H9 (cell line): ENCODE data around the gene RSPRY1. TPM values are rescaled to one million over a fixed set of nuclear protein-coding genes. Genes with fewer than 3 reads are reported as not detected.
A peak's percentile ranks its signal among the peaks of the same experiment; 100 is the strongest.

ENCODE experiments used
- DNase-seq: peaks from one replicate; pipeline ENCODE4 v3.0.0-alpha.2; 2017
- H2AFZ ChIP-seq: one replicate; pipeline ENCODE4 v1.6.1; 2013; ENCODE audit warnings: mild to moderate bottlenecking, low read length, control low read depth, moderate library complexity
- H2AK5ac ChIP-seq: 2 replicates; pipeline ENCODE4 v1.6.1; 2013; ENCODE audit warnings: low read length, control low read depth, mixed read lengths; ENCODE audit not compliant: insufficient read length
- H2BK120ac ChIP-seq: one replicate; pipeline ENCODE4 v1.6.1; 2013; ENCODE audit warnings: low read depth, mild to moderate bottlenecking, low read length, control low read depth, inconsistent platforms; ENCODE audit not compliant: poor library complexity, severe bottlenecking
- H2BK12ac ChIP-seq: 2 replicates; pipeline ENCODE4 v1.6.1; 2013; ENCODE audit warnings: low read length, control low read depth, mixed read lengths, low read depth; ENCODE audit not compliant: insufficient read length
- H2BK15ac ChIP-seq: 2 replicates; pipeline ENCODE4 v1.6.1; 2013; ENCODE audit warnings: low read depth, low read length, control low read depth
- H2BK20ac ChIP-seq: one replicate; pipeline ENCODE4 v1.6.1; 2013; ENCODE audit warnings: low read depth, mild to moderate bottlenecking, low read length, control low read depth, inconsistent platforms; ENCODE audit not compliant: poor library complexity, severe bottlenecking
- H2BK5ac ChIP-seq: 2 replicates; pipeline ENCODE4 v1.6.1; 2013; ENCODE audit warnings: low read length, control low read depth, mixed read lengths; ENCODE audit not compliant: insufficient read length
- H3K14ac ChIP-seq: 2 replicates; pipeline ENCODE4 v1.6.1; 2013; ENCODE audit warnings: low read length, control low read depth; ENCODE audit not compliant: insufficient read depth
- H3K18ac ChIP-seq: 2 replicates; pipeline ENCODE4 v1.6.1; 2013; ENCODE audit warnings: low read depth, mild to moderate bottlenecking, mixed read lengths, low read length, control low read depth; ENCODE audit not compliant: insufficient read length
- H3K23ac ChIP-seq: 2 replicates; pipeline ENCODE4 v1.6.1; 2013; ENCODE audit warnings: low read length, control low read depth, mixed read lengths, low read depth; ENCODE audit not compliant: insufficient read length
- H3K23me2 ChIP-seq: 2 replicates; pipeline ENCODE4 v1.6.1; 2013; ENCODE audit warnings: low read depth, mild to moderate bottlenecking, mixed read lengths, low read length, control low read depth; ENCODE audit not compliant: insufficient read length, poor library complexity, severe bottlenecking
- H3K27ac ChIP-seq: 2 replicates; pipeline ENCODE4 v1.5.1; 2013; ENCODE audit warnings: low read length, control low read depth, mixed read lengths, low read depth; ENCODE audit not compliant: insufficient read length
- H3K27me3 ChIP-seq: 2 replicates; pipeline ENCODE4 v1.6.1; 2013; ENCODE audit warnings: low read length, control low read depth, inconsistent platforms; ENCODE audit not compliant: insufficient read depth
- H3K4ac ChIP-seq: 2 replicates; pipeline ENCODE4 v1.6.1; 2013; ENCODE audit warnings: low read depth, mild to moderate bottlenecking, control low read depth, inconsistent platforms, low read length, moderate library complexity
- H3K4me1 ChIP-seq: 2 replicates; pipeline ENCODE4 v1.6.1; 2013; ENCODE audit warnings: low read length, control low read depth, inconsistent platforms; ENCODE audit not compliant: insufficient read depth
- H3K4me2 ChIP-seq: 2 replicates; pipeline ENCODE4 v1.6.1; 2013; ENCODE audit warnings: low read length, control low read depth, mixed read lengths; ENCODE audit not compliant: insufficient read length, insufficient read depth
- H3K56ac ChIP-seq: 2 replicates; pipeline ENCODE4 v1.6.1; 2013; ENCODE audit warnings: low read depth, mild to moderate bottlenecking, mixed read lengths, low read length, control low read depth; ENCODE audit not compliant: insufficient read length
- H3K79me1 ChIP-seq: 2 replicates; pipeline ENCODE4 v1.6.1; 2013; ENCODE audit warnings: low read depth, mild to moderate bottlenecking, moderate library complexity, low read length, control low read depth, inconsistent platforms; ENCODE audit not compliant: insufficient read depth, poor library complexity, severe bottlenecking
- H3K79me2 ChIP-seq: 2 replicates; pipeline ENCODE4 v1.6.1; 2013; ENCODE audit warnings: low read length, control low read depth, inconsistent platforms; ENCODE audit not compliant: insufficient read depth
- H3K9ac ChIP-seq: 2 replicates; pipeline ENCODE4 v1.6.1; 2013; ENCODE audit warnings: low read length, control low read depth, mixed read lengths; ENCODE audit not compliant: insufficient read length; ENCODE audit errors: extremely low read depth
- H3K9me3 ChIP-seq: one replicate; pipeline ENCODE4 v1.6.1; 2013; ENCODE audit warnings: low read depth, low read length, inconsistent platforms; ENCODE audit not compliant: control insufficient read depth
- H3T11ph ChIP-seq: one replicate; pipeline ENCODE4 v1.6.1; 2013; ENCODE audit warnings: mild to moderate bottlenecking, low read length, control low read depth, inconsistent platforms
- H4K20me1 ChIP-seq: one replicate; pipeline ENCODE4 v1.6.1; 2013; ENCODE audit not compliant: control insufficient read depth, insufficient read length, insufficient read depth
- H4K5ac ChIP-seq: 2 replicates; pipeline ENCODE4 v1.6.1; 2013; ENCODE audit warnings: low read depth, mild to moderate bottlenecking, mixed read lengths, low read length, control low read depth; ENCODE audit not compliant: insufficient read length
- H4K8ac ChIP-seq: replicated peaks from 2 replicates; pipeline ENCODE4 v1.6.1; 2013; ENCODE audit warnings: low read length, control low read depth, mixed read lengths, low read depth; ENCODE audit not compliant: insufficient read length
- H4K91ac ChIP-seq: 2 replicates; pipeline ENCODE4 v1.6.1; 2013; ENCODE audit warnings: low read depth, mild to moderate bottlenecking, moderate library complexity, mixed read lengths, low read length, control low read depth; ENCODE audit not compliant: insufficient read length
- H3K27ac Mint-ChIP-seq, 3 experiments: 2 replicates in 2 of 3; 3 replicates in 1 of 3; pipeline ENCODE4 v1.8.0; 2020 to 2021; ENCODE audit warnings: mixed read lengths in 3 of 3, mild to moderate bottlenecking in 1 of 3, moderate library complexity in 1 of 3
- H3K27me3 Mint-ChIP-seq: 2 replicates; pipeline ENCODE4 v1.8.0; 2021; ENCODE audit warnings: low read depth, mild to moderate bottlenecking, moderate library complexity, mixed read lengths
- H3K36me3 Mint-ChIP-seq, 3 experiments: 2 replicates in 2 of 3; 3 replicates in 1 of 3; pipeline ENCODE4 v1.8.0; 2020 to 2021; ENCODE audit warnings: low read depth in 3 of 3, mixed read lengths in 3 of 3; ENCODE audit not compliant: insufficient read depth in 1 of 3
- H3K4me1 Mint-ChIP-seq, 2 experiments: 2 replicates each; pipeline ENCODE4 v1.8.0; 2020; ENCODE audit warnings: mixed read lengths in 2 of 2
- H3K4me3 Mint-ChIP-seq, 2 experiments: 2 replicates in 1 of 2; 3 replicates in 1 of 2; pipeline ENCODE4 v1.8.0; 2020 to 2021; ENCODE audit warnings: mild to moderate bottlenecking in 2 of 2, mixed read lengths in 2 of 2, moderate library complexity in 1 of 2
- H3K9me3 Mint-ChIP-seq, 2 experiments: 2 replicates in 1 of 2; 3 replicates in 1 of 2; pipeline ENCODE4 v1.8.0; 2020; ENCODE audit warnings: mild to moderate bottlenecking in 2 of 2, mixed read lengths in 2 of 2, moderate library complexity in 1 of 2
- WGBS: extraction: QIAGEN DNeasy Blood & Tissue Kit; methylation state at CpG from one replicate; pipeline ENCODE4 v1.1.7; 2013; ENCODE audit warnings: missing lambda C conversion rate, low lambda C conversion rate, mixed read lengths; ENCODE audit not compliant: insufficient read length; ENCODE audit errors: extremely low coverage; 5-methylcytosine and 5-hydroxymethylcytosine counted together
- total RNA-seq: library from RNA; stranded (reverse); gene quantifications from 2 replicates; pipeline ENCODE4 v1.2.1, GENCODE V29; 2021
- TF ChIP-seq, protein P1 (sequence below): fragments of 200-600 bp; sonication (generic); conservative IDR thresholded peaks from 3 replicates; pipeline ENCODE4 v1.8.0; 2021; ENCODE audit warnings: antibody characterized with exemption, mild to moderate bottlenecking

The RSPRY1 gene
- total RNA-seq, 1 experiment from 2014 or later = 36.1 TPM

DNA sequence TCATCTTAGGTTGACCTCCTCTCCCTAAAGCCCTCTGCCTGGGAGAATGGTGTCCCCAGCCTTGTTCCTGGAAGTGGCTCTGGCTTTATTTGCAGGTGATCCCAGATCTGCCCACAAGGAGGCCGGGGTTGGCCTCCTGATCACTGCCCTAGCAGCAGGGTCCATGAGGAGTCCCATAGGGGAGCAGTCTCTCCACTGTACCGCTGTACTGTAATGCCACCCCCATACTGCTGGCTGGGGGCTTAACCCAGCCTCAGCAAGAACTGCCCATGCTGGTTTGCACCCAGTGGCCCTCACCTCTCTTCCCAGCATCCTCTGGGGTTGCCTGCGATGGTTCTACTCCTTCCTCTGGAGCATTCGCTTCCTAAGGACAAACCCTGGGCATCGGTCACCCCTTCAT is 39.4 kb upstream of the RSPRY1 start:
- Mint-ChIP-seq H3K4me3 (peak overlapping the region in 1 of 2 experiments; percentile 67; a peak in 1 of 5 replicates), H3K9me3 (no peaks in the 10 kb centered on the region), H3K4me1 (peaks cover 51 to 58% of the 10 kb centered on the region in 2 experiments), H3K36me3 (peaks cover 0 to 2% (median 0%) of the 10 kb centered on the region in 3 experiments; a peak in 3 of 7 replicates), H3K27ac (peak overlapping the region in 2 of 3 experiments; percentile 61 to 94; a peak in 4 of 7 replicates), H3K27me3 (no peaks in the 10 kb centered on the region; the same call in none of the 2 replicates)
- H4K20me1 ChIP-seq = no peaks in the 10 kb centered on the region
- H2BK15ac ChIP-seq = no peak overlapping the region
- no peak overlapping the region for H3K56ac ChIP-seq
- H2BK120ac ChIP-seq = no peak overlapping the region
- H3K4me1 ChIP-seq = peaks cover 20% of the 10 kb centered on the region; the same call in 1 of the 2 replicates
- H2BK5ac ChIP-seq = no peak overlapping the region
- H2BK12ac ChIP-seq = no peak overlapping the region
- H3K9ac ChIP-seq = no peak overlapping the region
- no peak overlapping the region for H2AK5ac ChIP-seq
- H3K79me1 ChIP-seq = no peaks in the 10 kb centered on the region
- no peak overlapping the region for H4K8ac ChIP-seq
- H4K91ac ChIP-seq = no peak overlapping the region
- no CpG with 5 or more reads among the region's 5 CpGs for WGBS
- no peaks in the 10 kb centered on the region for H3K9me3 ChIP-seq
- H3K18ac ChIP-seq = no peak overlapping the region
- no peaks in the 10 kb centered on the region for H3K79me2 ChIP-seq
- H2BK20ac ChIP-seq = no peak overlapping the region
- no peak overlapping the region for H4K5ac ChIP-seq
- no peak overlapping the region for H3K23ac ChIP-seq
- H3K4ac ChIP-seq = no peak overlapping the region
- H3K27me3 ChIP-seq = no peaks in the 10 kb centered on the region
- no peak overlapping the region for H2AFZ ChIP-seq
- H3K4me2 ChIP-seq = no peak overlapping the region
- H3K27ac ChIP-seq = no peak overlapping the region
- DNase-seq = peak; percentile 74
- no peak overlapping the region for H3K14ac ChIP-seq
- TF ChIP-seq, protein P1, sequence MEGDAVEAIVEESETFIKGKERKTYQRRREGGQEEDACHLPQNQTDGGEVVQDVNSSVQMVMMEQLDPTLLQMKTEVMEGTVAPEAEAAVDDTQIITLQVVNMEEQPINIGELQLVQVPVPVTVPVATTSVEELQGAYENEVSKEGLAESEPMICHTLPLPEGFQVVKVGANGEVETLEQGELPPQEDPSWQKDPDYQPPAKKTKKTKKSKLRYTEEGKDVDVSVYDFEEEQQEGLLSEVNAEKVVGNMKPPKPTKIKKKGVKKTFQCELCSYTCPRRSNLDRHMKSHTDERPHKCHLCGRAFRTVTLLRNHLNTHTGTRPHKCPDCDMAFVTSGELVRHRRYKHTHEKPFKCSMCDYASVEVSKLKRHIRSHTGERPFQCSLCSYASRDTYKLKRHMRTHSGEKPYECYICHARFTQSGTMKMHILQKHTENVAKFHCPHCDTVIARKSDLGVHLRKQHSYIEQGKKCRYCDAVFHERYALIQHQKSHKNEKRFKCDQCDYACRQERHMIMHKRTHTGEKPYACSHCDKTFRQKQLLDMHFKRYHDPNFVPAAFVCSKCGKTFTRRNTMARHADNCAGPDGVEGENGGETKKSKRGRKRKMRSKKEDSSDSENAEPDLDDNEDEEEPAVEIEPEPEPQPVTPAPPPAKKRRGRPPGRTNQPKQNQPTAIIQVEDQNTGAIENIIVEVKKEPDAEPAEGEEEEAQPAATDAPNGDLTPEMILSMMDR = peak; percentile 61
- H3K23me2 ChIP-seq = no peaks in the 10 kb centered on the region
- H3T11ph ChIP-seq = no peak overlapping the region
